GM12878 (cell line): ENCODE results near the gene DCT.

Experiments used
- EED ChIP-seq: sonication (generic); IDR thresholded peaks from 2 replicates; pipeline ENCODE4 v1.6.1; 2016; ENCODE audit warnings: antibody characterized with exemption, low read depth
- NRF1 ChIP-seq: conservative IDR thresholded peaks from 2 replicates; pipeline ENCODE4 v1.6.1; 2011; ENCODE audit warnings: mild to moderate bottlenecking, low read depth, low read length, improper control_type of control experiment
- POLR2A ChIP-seq: IDR thresholded peaks from 2 replicates; pipeline ENCODE4 v1.6.1; 2011; ENCODE audit warnings: low read depth, mild to moderate bottlenecking, low read length
- ZNF207 ChIP-seq: fragments of 450-650 bp; IDR thresholded peaks from 2 replicates; pipeline ENCODE4 v1.6.1; 2014; ENCODE audit warnings: antibody characterized with exemption, mild to moderate bottlenecking, borderline replicate concordance
- TF ChIP-seq, protein P1 (sequence below): IDR thresholded peaks from 2 replicates; pipeline ENCODE4 v1.6.1; 2012; ENCODE audit warnings: mild to moderate bottlenecking, low read depth, low read length
- TF ChIP-seq, protein P2 (sequence below): IDR thresholded peaks from 2 replicates; pipeline ENCODE4 v1.6.1; 2012; ENCODE audit warnings: low read depth, low read length, improper control_type of control experiment
- TF ChIP-seq, protein P3 (sequence below): IDR thresholded peaks from 2 replicates; pipeline ENCODE4 v1.6.1; 2011; ENCODE audit warnings: mild to moderate bottlenecking, low read depth, low read length, moderate library complexity; ENCODE audit not compliant: insufficient replicate concordance
- TF ChIP-seq, protein P4 (sequence below), 3 experiments: IDR thresholded peaks in 2 of 3; conservative IDR thresholded peaks in 1 of 3; 2 replicates each; pipeline ENCODE4 v1.5.1; 2011; ENCODE audit warnings: low read depth in 3 of 3, low read length in 3 of 3, mild to moderate bottlenecking in 3 of 3, control low read depth in 2 of 3, moderate library complexity in 2 of 3, inconsistent platforms in 1 of 3, mixed read lengths in 1 of 3; ENCODE audit not compliant: control insufficient read depth in 2 of 3, insufficient read depth in 1 of 3; ENCODE audit errors: extremely low read depth in 1 of 3
- TF ChIP-seq, protein P5 (sequence below): IDR thresholded peaks from 2 replicates; pipeline ENCODE4 v1.6.1; 2011; ENCODE audit warnings: low read depth, mild to moderate bottlenecking, low read length, moderate library complexity, borderline replicate concordance; ENCODE audit errors: extremely low read depth

DNA sequence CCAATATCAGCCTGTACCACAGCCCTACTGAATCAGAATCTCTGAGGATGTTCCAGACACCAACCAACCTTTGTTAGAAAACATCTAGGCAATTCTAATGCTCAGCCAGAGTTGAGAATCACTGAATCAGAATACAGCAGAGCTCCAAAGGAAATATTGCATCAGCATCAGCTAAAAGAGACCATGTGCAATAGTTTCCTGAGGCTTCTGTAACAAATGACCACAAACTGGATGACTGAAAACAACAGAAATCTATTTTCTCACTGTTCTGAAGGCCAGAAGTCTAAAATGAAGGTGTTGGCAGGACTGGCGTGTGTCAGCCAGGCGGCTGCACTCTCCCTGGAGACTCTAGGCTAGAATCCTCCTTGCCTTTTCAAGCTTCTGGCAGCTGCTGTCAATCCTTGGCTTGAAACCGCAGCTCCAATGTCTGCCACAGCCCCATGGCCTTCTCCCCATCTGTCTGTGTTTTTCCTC lies 1.2 kb upstream of the DCT start:
- TF ChIP-seq, protein P1, sequence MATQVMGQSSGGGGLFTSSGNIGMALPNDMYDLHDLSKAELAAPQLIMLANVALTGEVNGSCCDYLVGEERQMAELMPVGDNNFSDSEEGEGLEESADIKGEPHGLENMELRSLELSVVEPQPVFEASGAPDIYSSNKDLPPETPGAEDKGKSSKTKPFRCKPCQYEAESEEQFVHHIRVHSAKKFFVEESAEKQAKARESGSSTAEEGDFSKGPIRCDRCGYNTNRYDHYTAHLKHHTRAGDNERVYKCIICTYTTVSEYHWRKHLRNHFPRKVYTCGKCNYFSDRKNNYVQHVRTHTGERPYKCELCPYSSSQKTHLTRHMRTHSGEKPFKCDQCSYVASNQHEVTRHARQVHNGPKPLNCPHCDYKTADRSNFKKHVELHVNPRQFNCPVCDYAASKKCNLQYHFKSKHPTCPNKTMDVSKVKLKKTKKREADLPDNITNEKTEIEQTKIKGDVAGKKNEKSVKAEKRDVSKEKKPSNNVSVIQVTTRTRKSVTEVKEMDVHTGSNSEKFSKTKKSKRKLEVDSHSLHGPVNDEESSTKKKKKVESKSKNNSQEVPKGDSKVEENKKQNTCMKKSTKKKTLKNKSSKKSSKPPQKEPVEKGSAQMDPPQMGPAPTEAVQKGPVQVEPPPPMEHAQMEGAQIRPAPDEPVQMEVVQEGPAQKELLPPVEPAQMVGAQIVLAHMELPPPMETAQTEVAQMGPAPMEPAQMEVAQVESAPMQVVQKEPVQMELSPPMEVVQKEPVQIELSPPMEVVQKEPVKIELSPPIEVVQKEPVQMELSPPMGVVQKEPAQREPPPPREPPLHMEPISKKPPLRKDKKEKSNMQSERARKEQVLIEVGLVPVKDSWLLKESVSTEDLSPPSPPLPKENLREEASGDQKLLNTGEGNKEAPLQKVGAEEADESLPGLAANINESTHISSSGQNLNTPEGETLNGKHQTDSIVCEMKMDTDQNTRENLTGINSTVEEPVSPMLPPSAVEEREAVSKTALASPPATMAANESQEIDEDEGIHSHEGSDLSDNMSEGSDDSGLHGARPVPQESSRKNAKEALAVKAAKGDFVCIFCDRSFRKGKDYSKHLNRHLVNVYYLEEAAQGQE: no peak
- TF ChIP-seq, protein P2, sequence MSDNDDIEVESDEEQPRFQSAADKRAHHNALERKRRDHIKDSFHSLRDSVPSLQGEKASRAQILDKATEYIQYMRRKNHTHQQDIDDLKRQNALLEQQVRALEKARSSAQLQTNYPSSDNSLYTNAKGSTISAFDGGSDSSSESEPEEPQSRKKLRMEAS: no peak
- TF ChIP-seq, protein P3, sequence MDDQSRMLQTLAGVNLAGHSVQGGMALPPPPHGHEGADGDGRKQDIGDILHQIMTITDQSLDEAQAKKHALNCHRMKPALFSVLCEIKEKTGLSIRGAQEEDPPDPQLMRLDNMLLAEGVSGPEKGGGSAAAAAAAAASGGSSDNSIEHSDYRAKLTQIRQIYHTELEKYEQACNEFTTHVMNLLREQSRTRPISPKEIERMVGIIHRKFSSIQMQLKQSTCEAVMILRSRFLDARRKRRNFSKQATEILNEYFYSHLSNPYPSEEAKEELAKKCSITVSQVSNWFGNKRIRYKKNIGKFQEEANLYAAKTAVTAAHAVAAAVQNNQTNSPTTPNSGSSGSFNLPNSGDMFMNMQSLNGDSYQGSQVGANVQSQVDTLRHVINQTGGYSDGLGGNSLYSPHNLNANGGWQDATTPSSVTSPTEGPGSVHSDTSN: no peak
- no peak for TF ChIP-seq EED
- TF ChIP-seq, protein P4, sequence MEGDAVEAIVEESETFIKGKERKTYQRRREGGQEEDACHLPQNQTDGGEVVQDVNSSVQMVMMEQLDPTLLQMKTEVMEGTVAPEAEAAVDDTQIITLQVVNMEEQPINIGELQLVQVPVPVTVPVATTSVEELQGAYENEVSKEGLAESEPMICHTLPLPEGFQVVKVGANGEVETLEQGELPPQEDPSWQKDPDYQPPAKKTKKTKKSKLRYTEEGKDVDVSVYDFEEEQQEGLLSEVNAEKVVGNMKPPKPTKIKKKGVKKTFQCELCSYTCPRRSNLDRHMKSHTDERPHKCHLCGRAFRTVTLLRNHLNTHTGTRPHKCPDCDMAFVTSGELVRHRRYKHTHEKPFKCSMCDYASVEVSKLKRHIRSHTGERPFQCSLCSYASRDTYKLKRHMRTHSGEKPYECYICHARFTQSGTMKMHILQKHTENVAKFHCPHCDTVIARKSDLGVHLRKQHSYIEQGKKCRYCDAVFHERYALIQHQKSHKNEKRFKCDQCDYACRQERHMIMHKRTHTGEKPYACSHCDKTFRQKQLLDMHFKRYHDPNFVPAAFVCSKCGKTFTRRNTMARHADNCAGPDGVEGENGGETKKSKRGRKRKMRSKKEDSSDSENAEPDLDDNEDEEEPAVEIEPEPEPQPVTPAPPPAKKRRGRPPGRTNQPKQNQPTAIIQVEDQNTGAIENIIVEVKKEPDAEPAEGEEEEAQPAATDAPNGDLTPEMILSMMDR (IDR thresholded peaks at IDR 0.05 in 2 of 3, conservative IDR thresholded peaks at IDR 0.05 in 1 of 3; ENCODE audit: control insufficient read depth in 2 of 3, extremely low read depth in 1 of 3, insufficient read depth in 1 of 3, low read depth in 3 of 3, low read length in 3 of 3): no peak
- TF ChIP-seq, protein P5, sequence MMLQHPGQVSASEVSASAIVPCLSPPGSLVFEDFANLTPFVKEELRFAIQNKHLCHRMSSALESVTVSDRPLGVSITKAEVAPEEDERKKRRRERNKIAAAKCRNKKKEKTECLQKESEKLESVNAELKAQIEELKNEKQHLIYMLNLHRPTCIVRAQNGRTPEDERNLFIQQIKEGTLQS: no peak
- TF ChIP-seq POLR2A: no peak
- no peak for TF ChIP-seq ZNF207
- TF ChIP-seq NRF1: no peak
